GM19193 (cell line): ENCODE results near the gene BHLHE41.

ENCODE experiments used
- POLR2A ChIP-seq: IDR thresholded peaks from 4 replicates; pipeline ENCODE4 v1.6.1; 2011; ENCODE audit not compliant: insufficient read depth, insufficient read length; ENCODE audit errors: extremely low read depth

Gene BHLHE41

GRCh38 chr12:26088998-26089397, 35.8 kb downstream of the BHLHE41 start:
- no peak for TF ChIP-seq POLR2A

DNA sequence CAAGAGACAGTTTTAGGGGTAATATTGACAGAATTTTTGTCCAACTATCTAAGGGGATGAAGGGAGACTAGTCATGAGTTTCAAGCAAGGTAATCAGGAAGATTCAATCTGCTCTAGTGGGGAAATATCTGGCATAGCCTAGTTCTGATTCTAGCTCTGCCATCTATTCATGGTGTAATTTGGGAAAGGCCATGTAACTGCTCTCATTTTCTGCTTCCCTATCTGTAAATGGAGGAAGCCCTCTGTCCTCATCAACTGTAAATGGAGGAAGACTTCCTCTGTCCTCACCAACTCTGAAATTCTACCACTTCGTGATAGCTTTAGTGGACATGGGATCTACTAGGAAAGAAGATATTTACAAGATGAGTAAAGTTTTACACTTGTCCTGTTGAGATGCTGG, 37.9 kb downstream of the BHLHE41 start:
- no peak for TF ChIP-seq POLR2A

DNA sequence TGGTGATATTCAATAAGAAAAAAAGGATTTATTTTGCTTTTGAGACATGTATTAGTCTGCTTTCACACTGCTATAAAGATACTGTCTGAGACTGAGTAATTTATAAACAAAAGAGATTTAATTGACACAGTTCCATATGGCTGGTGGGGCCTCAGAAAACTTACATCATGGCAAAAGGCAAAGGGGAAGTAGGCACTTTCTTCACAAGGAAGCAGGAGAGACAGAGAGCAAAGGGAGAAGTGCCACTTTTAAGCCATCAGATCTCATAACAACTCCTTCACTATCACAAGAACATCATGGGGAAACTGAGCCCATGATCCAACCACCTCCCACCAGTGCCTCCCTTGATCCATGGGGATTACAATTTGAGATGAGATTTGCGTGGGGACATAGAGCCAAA, 43.9 kb downstream of the BHLHE41 start:
- no peak for TF ChIP-seq POLR2A

GRCh38 chr12:26077915-26078702, 46.7 kb downstream of the BHLHE41 start:
- TF ChIP-seq POLR2A: no peak
